CD14-positive monocyte (primary cell): ENCODE data around the gene RBP5. TPM values are rescaled to one million over a fixed set of nuclear protein-coding genes. Genes with fewer than 3 reads are reported as not detected.

ENCODE experiments used
- DNase-seq, 3 donors: peaks; one replicate each; pipeline ENCODE4 v3.0.0-alpha.2; 2011 to 2022
- H2AFZ ChIP-seq: 2 replicates; pipeline ENCODE4 v1.6.0; 2012; ENCODE audit warnings: mild to moderate bottlenecking, low read depth, low read length, inconsistent platforms; ENCODE audit not compliant: insufficient read depth, poor library complexity, severe bottlenecking
- H3K27ac ChIP-seq, 2 donors: 1 replicate in 1 of 2; 2 replicates in 1 of 2; pipeline ENCODE4 v1.5.1; 2012 to 2013; ENCODE audit warnings: low read length in 2 of 2, control low read depth in 1 of 2, inconsistent platforms in 1 of 2, low read depth in 1 of 2, mild to moderate bottlenecking in 1 of 2
- H3K27me3 ChIP-seq, 2 donors: one replicate each; pipeline versions ENCODE4 v1.6.0 to v1.6.1; 2011 to 2013; ENCODE audit warnings: low read length in 2 of 2; ENCODE audit not compliant: control insufficient read depth in 2 of 2, insufficient read depth in 2 of 2
- H3K36me3 ChIP-seq, 2 donors: replicated peaks in 1 of 2; 1 replicate in 1 of 2; 2 replicates in 1 of 2; pipeline versions ENCODE4 v1.5.1 to v1.6.1; 2012 to 2013; ENCODE audit warnings: low read length in 2 of 2, control low read depth in 1 of 2, inconsistent platforms in 1 of 2, mild to moderate bottlenecking in 1 of 2; ENCODE audit not compliant: insufficient read depth in 2 of 2, control insufficient read depth in 1 of 2
- H3K4me1 ChIP-seq, 2 donors: 1 replicate in 1 of 2; 2 replicates in 1 of 2; pipeline versions ENCODE4 v1.5.1 to v1.6.1; 2012 to 2013; ENCODE audit warnings: low read length in 2 of 2, control low read depth in 1 of 2, inconsistent platforms in 1 of 2, mild to moderate bottlenecking in 1 of 2, moderate library complexity in 1 of 2; ENCODE audit not compliant: insufficient read depth in 2 of 2, control insufficient read depth in 1 of 2
- H3K4me2 ChIP-seq: replicated peaks from 2 replicates; pipeline ENCODE3; 2012; ENCODE audit warnings: low read length, moderate library complexity, mild to moderate bottlenecking; ENCODE audit not compliant: poor library complexity, severe bottlenecking; ENCODE audit errors: extremely low read depth
- H3K4me3 ChIP-seq, 3 experiments: fragments of 200-600 bp in 1 of 3; sonication (generic) in 1 of 3; replicated peaks in 1 of 3; 1 replicate in 2 of 3; 2 replicates in 1 of 3; pipeline ENCODE4 v1.5.1; 2011 to 2013; ENCODE audit warnings: low read length in 3 of 3, mild to moderate bottlenecking in 3 of 3, control low read depth in 2 of 3, low read depth in 2 of 3, inconsistent platforms in 1 of 3, moderate library complexity in 1 of 3
- H3K79me2 ChIP-seq: 2 replicates; pipeline ENCODE4 v1.6.0; 2012; ENCODE audit warnings: mild to moderate bottlenecking, control low read depth, inconsistent platforms, low read length, moderate library complexity; ENCODE audit not compliant: insufficient read depth
- H3K9ac ChIP-seq: 2 replicates; pipeline ENCODE4 v1.6.0; 2017; ENCODE audit warnings: low read length, mild to moderate bottlenecking; ENCODE audit not compliant: insufficient read depth, poor library complexity, severe bottlenecking
- H3K9me3 ChIP-seq, 2 donors: replicated peaks in 1 of 2; 1 replicate in 1 of 2; 2 replicates in 1 of 2; pipeline versions ENCODE4 v1.5.1 to v1.6.1; 2012 to 2013; ENCODE audit warnings: low read length in 2 of 2, control low read depth in 1 of 2; ENCODE audit not compliant: control insufficient read depth in 1 of 2, insufficient read depth in 1 of 2
- H4K20me1 ChIP-seq: 2 replicates; pipeline ENCODE4 v1.6.0; 2012; ENCODE audit warnings: mild to moderate bottlenecking, low read length, control low read depth, moderate library complexity; ENCODE audit not compliant: insufficient read depth
- H3K27ac Mint-ChIP-seq, 7 donors: one replicate each; pipeline ENCODE4 v1.8.0; 2020; ENCODE audit warnings: mild to moderate bottlenecking in 7 of 7, mixed read lengths in 7 of 7, moderate library complexity in 6 of 7, inconsistent platforms in 2 of 7
- H3K27me3 Mint-ChIP-seq, 3 donors: one replicate each; pipeline ENCODE4 v1.8.0; 2021 to 2022; ENCODE audit warnings: low read depth in 3 of 3, mild to moderate bottlenecking in 3 of 3, mixed read lengths in 3 of 3, moderate library complexity in 3 of 3, inconsistent platforms in 1 of 3
- H3K36me3 Mint-ChIP-seq, 2 donors: one replicate each; pipeline ENCODE4 v1.8.0; 2020; ENCODE audit warnings: mixed read lengths in 2 of 2, inconsistent platforms in 1 of 2, mild to moderate bottlenecking in 1 of 2
- H3K4me1 Mint-ChIP-seq: one replicate; pipeline ENCODE4 v1.8.0; 2020; ENCODE audit warnings: mild to moderate bottlenecking, mixed read lengths
- H3K4me3 Mint-ChIP-seq, 2 donors: one replicate each; pipeline ENCODE4 v1.8.0; 2020; ENCODE audit warnings: mild to moderate bottlenecking in 2 of 2, mixed read lengths in 2 of 2, moderate library complexity in 1 of 2
- H3K9me3 Mint-ChIP-seq, 7 donors: one replicate each; pipeline ENCODE4 v1.8.0; 2020 to 2022; ENCODE audit warnings: mixed read lengths in 7 of 7, mild to moderate bottlenecking in 6 of 7, moderate library complexity in 6 of 7, inconsistent platforms in 2 of 7
- CTCF ChIP-seq: fragments of 200-600 bp; IDR thresholded peaks from one replicate; pipeline ENCODE4 v1.8.0; 2022; ENCODE audit warnings: antibody characterized with exemption, mild to moderate bottlenecking
- WGBS: methylation state at CpG from one replicate; pipeline ENCODE4 v1.1.5; 2013; ENCODE audit warnings: missing lambda C conversion rate; ENCODE audit not compliant: insufficient coverage; 5-methylcytosine and 5-hydroxymethylcytosine counted together
- intact Hi-C, 2 donors: fragments of 100-400 bp; cut with micrococcal nuclease; formaldehyde crosslinking; loops; one replicate each; pipeline versions ENCODE4 v1.15.0 to v1.15.1; 2023
- polyA plus RNA-seq, 3 donors: library from polyadenylated mRNA; depleted of rRNA in 1 of 3; unstranded in 2 of 3; stranded (reverse) in 1 of 3; fragments of 300-500 nt in 2 of 3; fragments of >200 nt in 1 of 3; fragmentation: Illumina TruSeq in 2 of 3; gene quantifications; 1 replicate in 2 of 3; 2 replicates in 1 of 3; pipeline ENCODE4 v1.2.3, GENCODE V29; 2012 to 2021
- small RNA-seq: library from RNA; depleted of rRNA; stranded (forward); fragments of <200 nt; gene quantifications from one replicate; pipeline ENCODE3, GENCODE V24; 2012; ENCODE audit warnings: low read depth; ENCODE audit not compliant: insufficient read length

RBP5 gene
- polyA plus RNA-seq, 3 donors, result not detected

GRCh38 chr12:7073946-7074345, 54.7 kb downstream of the RBP5 start:
- Histone ChIP-seq H3K4me2 (no peak overlapping the region), H2AFZ (no peak overlapping the region), H4K20me1 (no peaks in the 10 kb centered on the region), H3K4me3 (no peak overlapping the region), H3K27ac (no peak overlapping the region), H3K36me3 (no peaks in the 10 kb centered on the region), H3K4me1 (no peaks in the 10 kb centered on the region), H3K79me2 (no peaks in the 10 kb centered on the region), H3K9ac (no peak overlapping the region), H3K27me3 (no peaks in the 10 kb centered on the region), H3K9me3 (no peaks in the 10 kb centered on the region)
- Mint-ChIP-seq H3K4me3 (no peak overlapping the region), H3K4me1 (no peaks in the 10 kb centered on the region), H3K27me3 (peaks cover 3 to 8% (median 5%) of the 10 kb centered on the region in 3 donors), H3K27ac (no peak overlapping the region), H3K36me3 (no peaks in the 10 kb centered on the region), H3K9me3 (no peaks in the 10 kb centered on the region)
- no peak for TF ChIP-seq CTCF
- no peak for DNase-seq
- intact Hi-C loops, result no loop called here
- WGBS, result no CpG with 5 or more reads among the region's 1 CpG

Small RNA genes lying within 50 kb of the gene (small RNA-seq; reads per million reads assigned to genes)
- not detected for gene RNU6-485P

Other genes starting within 250 kb of the RBP5 start
- 1 to 10 TPM; 4.9 to 6.8 (median 5.1) TPM for gene LRRC23, start 224.1 kb downstream of the RBP5 start, polyA plus RNA-seq
- gene ENO2, start 214.3 kb downstream of the RBP5 start, polyA plus RNA-seq, result under 1 TPM; 0.09 to 0.43 (median 0.19) TPM
- 10 to 100 TPM in 1 of 3 donors, under 1 TPM in 1, not detected in 1; 0.40 to 10.6 TPM for gene ATN1, start 200.9 kb downstream of the RBP5 start, polyA plus RNA-seq
- gene RNU7-1, start 185.1 kb downstream of the RBP5 start, polyA plus RNA-seq, result not detected
- 10 to 100 TPM; 19.1 to 59.2 (median 24.2) TPM for gene C12orf57, start 184.9 kb downstream of the RBP5 start, polyA plus RNA-seq
- 100 to 1,000 TPM; 449 to 764 (median 562) TPM for gene PTPN6, start 177.5 kb downstream of the RBP5 start, polyA plus RNA-seq
- 100 to 1,000 TPM in 1 of 3 donors, 10 to 100 TPM in 2; 90.6 to 158 (median 91.9) TPM for gene PHB2, start 158.2 kb downstream of the RBP5 start, polyA plus RNA-seq
- 10 to 100 TPM in 2 of 3 donors, 1 to 10 TPM in 1; 9.8 to 35.3 (median 33.1) TPM for gene EMG1, start 158.0 kb downstream of the RBP5 start, polyA plus RNA-seq
- gene LPCAT3, start 110.4 kb downstream of the RBP5 start, polyA plus RNA-seq, result 10 to 100 TPM; 50.9 to 62.7 (median 54.1) TPM
- under 1 TPM in 1 of 3 donors, not detected in 2; 1.00 TPM for gene C1S, start 68.2 kb downstream of the RBP5 start, polyA plus RNA-seq
- under 1 TPM in 2 of 3 donors, not detected in 1; 0.14 to 0.88 TPM for gene C1R, start 36.4 kb downstream of the RBP5 start, polyA plus RNA-seq
- gene C1RL, start 19.7 kb downstream of the RBP5 start, polyA plus RNA-seq, result 10 to 100 TPM in 1 of 3 donors, 1 to 10 TPM in 2; 4.8 to 27.9 (median 5.6) TPM
- gene CLSTN3, start 1.5 kb upstream of the RBP5 start, polyA plus RNA-seq, result 10 to 100 TPM in 1 of 3 donors, not detected in 2; 13.7 TPM
- 10 to 100 TPM in 1 of 3 donors, 1 to 10 TPM in 2; 4.3 to 11.3 (median 7.1) TPM for gene PEX5, start 60.8 kb upstream of the RBP5 start, polyA plus RNA-seq
- gene ACSM4, start 175.2 kb upstream of the RBP5 start, polyA plus RNA-seq, result not detected